OCI-LY7 (cell line): ENCODE results near the gene ZNF423. TPM values are rescaled to one million over a fixed set of nuclear protein-coding genes. Genes with fewer than 3 reads are reported as not detected.

Source experiments
- BruUV-seq: library from RNA; stranded (reverse); fragments of 400-500 nt; replicated peaks from 2 replicates; lab custom pipeline; 2021; lab: Mats Ljungman, UMichigan
- CTCF ChIA-PET: fragments of 300-600 bp; sonication (Branson Sonifier 250); formaldehyde crosslinking; loops from one replicate; lab custom pipeline; 2022; ENCODE audit warnings: antibody characterized with exemption; ENCODE audit not compliant: unreplicated experiment; lab: Charles Lee
- POLR2A ChIA-PET: fragments of 300-600 bp; sonication (Branson Sonifier 250); formaldehyde crosslinking; loops from one replicate; lab custom pipeline; 2022; ENCODE audit warnings: antibody characterized with exemption; lab: Charles Lee
- DNase-seq: peaks from one replicate; pipeline ENCODE4 v3.0.0-alpha.2; 2015; ENCODE audit warnings: low spot score
- H2AFZ ChIP-seq: fragments of 200-600 bp; sonication (generic), shearing (Covaris generic); 2 replicates; pipeline ENCODE4 v1.6.1; 2014; ENCODE audit warnings: mild to moderate bottlenecking, antibody characterized with exemption, low read length, moderate library complexity
- H3K27ac ChIP-seq: fragments of 200-600 bp; sonication (generic); 2 replicates; pipeline ENCODE4 v1.5.1; 2014; ENCODE audit warnings: mixed run types, low read depth, mild to moderate bottlenecking, moderate library complexity, low read length, inconsistent platforms; ENCODE audit not compliant: poor library complexity, severe bottlenecking
- H3K36me3 ChIP-seq: fragments of 200-600 bp; sonication (generic); 2 replicates; pipeline ENCODE4 v1.6.1; 2014; ENCODE audit warnings: mild to moderate bottlenecking, antibody characterized with exemption, low read length, moderate library complexity, mixed read lengths; ENCODE audit not compliant: insufficient read depth
- H3K4me1 ChIP-seq: fragments of 200-600 bp; sonication (generic); 2 replicates; pipeline ENCODE4 v1.5.1; 2014; ENCODE audit warnings: mild to moderate bottlenecking, low read length; ENCODE audit not compliant: insufficient read depth, poor library complexity, severe bottlenecking
- H3K4me2 ChIP-seq: fragments of 200-600 bp; sonication (generic); 2 replicates; pipeline ENCODE4 v1.6.1; 2014; ENCODE audit warnings: mild to moderate bottlenecking, low read length
- H3K4me3 ChIP-seq: fragments of 200-600 bp; sonication (generic); 2 replicates; pipeline ENCODE4 v1.5.1; 2014; ENCODE audit warnings: mild to moderate bottlenecking, low read depth, low read length; ENCODE audit not compliant: poor library complexity, severe bottlenecking
- H3K79me2 ChIP-seq: fragments of 200-600 bp; sonication (generic); 2 replicates; pipeline ENCODE4 v1.6.1; 2016; ENCODE audit warnings: low read depth, mild to moderate bottlenecking, low read length, moderate library complexity, mixed read lengths; ENCODE audit not compliant: insufficient read depth
- H3K9me2 ChIP-seq: fragments of 200-600 bp; sonication (generic); 2 replicates; pipeline ENCODE4 v1.6.1; 2016; ENCODE audit warnings: mild to moderate bottlenecking, low read length, mixed read lengths; ENCODE audit not compliant: insufficient read depth
- H3K9me3 ChIP-seq: fragments of 200-600 bp; sonication (generic); 2 replicates; pipeline ENCODE4 v1.6.1; 2014; ENCODE audit warnings: mild to moderate bottlenecking, mixed run types, low read length, mixed read lengths
- H4K20me1 ChIP-seq: fragments of 200-600 bp; sonication (generic); 2 replicates; pipeline ENCODE4 v1.6.1; 2014; ENCODE audit warnings: mild to moderate bottlenecking, antibody characterized with exemption, low read length, moderate library complexity, mixed read lengths; ENCODE audit not compliant: insufficient read depth
- CTCF ChIP-seq: fragments of 200-600 bp; sonication (generic); conservative IDR thresholded peaks from 2 replicates; pipeline ENCODE4 v1.5.1; 2014; ENCODE audit warnings: mild to moderate bottlenecking, antibody characterized with exemption, low read length, moderate library complexity, mixed read lengths
- EZH2phosphoT487 ChIP-seq: fragments of 200-600 bp; sonication (generic); IDR thresholded peaks from 2 replicates; pipeline ENCODE4 v1.6.1; 2018; ENCODE audit warnings: low read depth, borderline replicate concordance, mild to moderate bottlenecking, mixed run types, antibody characterized with exemption, low read length, moderate library complexity, mixed read lengths
- intact Hi-C: fragments of 100-400 bp; cut with micrococcal nuclease; formaldehyde crosslinking; loops from one replicate; pipeline ENCODE4 v1.10.0; 2022; ENCODE audit not compliant: unreplicated experiment
- total RNA-seq, 2 experiments: library from RNA; depleted of rRNA in 1 of 2; stranded (reverse); fragments of >200 nt in 1 of 2; shearing (Covaris generic) in 1 of 2; gene quantifications; 2 replicates each; pipeline ENCODE4 v1.2.3, GENCODE V29; 2014 to 2022

Gene ZNF423
- total RNA-seq, 2 experiments from 2014 or later: 0.09 to 0.13 TPM

GRCh38 chr16:49453983-49454382 is 401.9 kb downstream of the ZNF423 start:
- H3K27ac ChIP-seq: no peak overlapping the region
- CTCF ChIA-PET: no interaction called here
- H2AFZ ChIP-seq: peak overlapping the region; percentile 46; the same call in 1 of the 2 replicates
- H3K4me1 ChIP-seq: peaks cover 4% of the 10 kb centered on the region
- H3K79me2 ChIP-seq: no peaks in the 10 kb centered on the region
- no peak for DNase-seq
- H3K4me3 ChIP-seq: no peak overlapping the region
- no peaks in the 10 kb centered on the region for H4K20me1 ChIP-seq
- intact Hi-C loops: no loop called here
- H3K9me3 ChIP-seq: no peaks in the 10 kb centered on the region
- POLR2A ChIA-PET: interaction anchor here (0.6 to 2.3 kb wide), 4 partner anchors 9 to 70 kb away, joined by 3 to 9 read pairs (median 4); no protein-coding TSS in a partner anchor
- H3K4me2 ChIP-seq: no peak overlapping the region
- H3K9me2 ChIP-seq: no peaks in the 10 kb centered on the region
- no TSS peak for BruUV-seq
- H3K36me3 ChIP-seq: no peaks in the 10 kb centered on the region
- TF ChIP-seq CTCF (no peak), EZH2phosphoT487 (no peak)

- H3K79me2 ChIP-seq: no peaks in the 10 kb centered on the region
- H3K4me3 ChIP-seq: no peak overlapping the region
- no peak for DNase-seq
- no peak overlapping the region for H3K4me2 ChIP-seq
- no peaks in the 10 kb centered on the region for H3K9me3 ChIP-seq
- H3K27ac ChIP-seq: no peak overlapping the region
- intact Hi-C loops: no loop called here
- H4K20me1 ChIP-seq: no peaks in the 10 kb centered on the region
- ChIA-PET POLR2A (interaction anchor here (2.3 kb wide), 1 partner anchor 10 kb away, joined by 9 read pairs; no protein-coding TSS in a partner anchor), CTCF (no interaction called here)
- no peak overlapping the region for H2AFZ ChIP-seq
- H3K9me2 ChIP-seq: no peaks in the 10 kb centered on the region
- no peaks in the 10 kb centered on the region for H3K36me3 ChIP-seq
- peaks cover 3% of the 10 kb centered on the region for H3K4me1 ChIP-seq
- TF ChIP-seq CTCF (no peak), EZH2phosphoT487 (no peak)
- BruUV-seq: no TSS peak
These were observed 402.9 kb downstream of the ZNF423 start for GRCh38 chr16:49453021-49453420.

- Histone ChIP-seq H2AFZ (no peak overlapping the region), H3K4me3 (no peak overlapping the region), H3K27ac (no peak overlapping the region), H3K4me2 (no peak overlapping the region), H3K4me1 (peaks cover 3% of the 10 kb centered on the region), H3K79me2 (no peaks in the 10 kb centered on the region), H3K9me2 (no peaks in the 10 kb centered on the region), H3K36me3 (no peaks in the 10 kb centered on the region), H4K20me1 (no peaks in the 10 kb centered on the region), H3K9me3 (no peaks in the 10 kb centered on the region)
- BruUV-seq: no TSS peak
- intact Hi-C loops: no loop called here
- TF ChIP-seq EZH2phosphoT487 (no peak), CTCF (no peak)
- ChIA-PET CTCF (interaction anchor here (1.3 kb wide), 1 partner anchor 13 kb away, joined by 4 read pairs; no protein-coding TSS in a partner anchor), POLR2A (no interaction called here)
- DNase-seq: no peak
These were observed 403.3 kb downstream of the ZNF423 start for GRCh38 chr16:49452578-49452977.
